Hepatocyte (in vitro differentiated cells): ENCODE measurements around the gene GALNT13. TPM values are rescaled to one million over a fixed set of nuclear protein-coding genes. Genes with fewer than 3 reads are reported as not detected.

Experiments
- DNase-seq: peaks from one replicate; pipeline ENCODE4 v3.0.0-alpha.2; 2016; ENCODE audit warnings: low spot score
- H2AFZ ChIP-seq: fragments of 200-600 bp; sonication (generic); 2 replicates; pipeline ENCODE4 v1.6.0; 2016; ENCODE audit warnings: antibody characterized with exemption, mild to moderate bottlenecking
- H3K27ac ChIP-seq: fragments of 200-600 bp; sonication (generic); 2 replicates; pipeline ENCODE4 v1.5.1; 2016; ENCODE audit warnings: mild to moderate bottlenecking
- H3K27me3 ChIP-seq: fragments of 200-600 bp; sonication (generic); 2 replicates; pipeline ENCODE4 v1.6.1; 2016
- H3K36me3 ChIP-seq: fragments of 200-600 bp; sonication (generic); replicated peaks from 2 replicates; pipeline ENCODE4 v1.5.1; 2016; ENCODE audit warnings: low read depth; ENCODE audit not compliant: insufficient read depth
- H3K4me1 ChIP-seq: fragments of 200-600 bp; sonication (generic); 2 replicates; pipeline ENCODE4 v1.5.1; 2016; ENCODE audit warnings: mild to moderate bottlenecking, moderate library complexity; ENCODE audit not compliant: insufficient read depth
- H3K4me2 ChIP-seq: fragments of 200-600 bp; sonication (generic); 2 replicates; pipeline ENCODE4 v1.6.0; 2016
- H3K4me3 ChIP-seq: fragments of 200-600 bp; sonication (generic); 2 replicates; pipeline ENCODE4 v1.5.1; 2016; ENCODE audit warnings: mild to moderate bottlenecking
- H3K79me2 ChIP-seq: fragments of 200-600 bp; sonication (generic); 2 replicates; pipeline ENCODE4 v1.6.0; 2017; ENCODE audit warnings: mild to moderate bottlenecking
- H3K9me2 ChIP-seq: fragments of 200-600 bp; sonication (generic); replicated peaks from 2 replicates; pipeline ENCODE4 v1.6.0; 2017; ENCODE audit warnings: mild to moderate bottlenecking; ENCODE audit not compliant: insufficient read depth
- H3K9me3 ChIP-seq: fragments of 200-600 bp; sonication (generic); 2 replicates; pipeline ENCODE4 v1.5.1; 2016; ENCODE audit warnings: low read depth, mild to moderate bottlenecking
- H4K20me1 ChIP-seq: fragments of 200-600 bp; sonication (generic); 2 replicates; pipeline ENCODE4 v1.6.0; 2016; ENCODE audit warnings: mild to moderate bottlenecking; ENCODE audit not compliant: insufficient read depth, poor library complexity, severe bottlenecking
- EZH2 ChIP-seq: fragments of 200-600 bp; sonication (generic); IDR thresholded peaks from 2 replicates; pipeline ENCODE4 v1.6.1; 2016; ENCODE audit warnings: antibody characterized with exemption, mild to moderate bottlenecking, borderline replicate concordance
- EZH2phosphoT487 ChIP-seq: fragments of 200-600 bp; sonication (generic); IDR thresholded peaks from one replicate; pipeline ENCODE4 v1.6.1; 2018; ENCODE audit warnings: antibody characterized with exemption, mild to moderate bottlenecking, low read depth, moderate library complexity; ENCODE audit not compliant: unreplicated experiment, severe bottlenecking
- WGBS: methylation state at CpG from one replicate; pipeline ENCODE4 v1.1.6; 2016; ENCODE audit warnings: low lambda C conversion rate; ENCODE audit errors: missing lambda C conversion rate; 5-methylcytosine and 5-hydroxymethylcytosine counted together
- polyA plus RNA-seq: library from polyadenylated mRNA; unstranded; fragments of >200 nt; fragmentation: Nextera tagmentation; extraction: Ambion mirVana; gene quantifications from 2 replicates; pipeline ENCODE4 v1.2.1, GENCODE V29; 2016
- total RNA-seq: library from RNA; depleted of rRNA; stranded (reverse); fragments of >200 nt; gene quantifications from 2 replicates; pipeline ENCODE4 v1.2.3, GENCODE V29; 2014
- TF ChIP-seq, protein P1 (sequence below): fragments of 200-600 bp; sonication (generic); IDR thresholded peaks from 2 replicates; pipeline ENCODE4 v1.5.1; 2016; ENCODE audit warnings: antibody characterized with exemption, mild to moderate bottlenecking; ENCODE audit not compliant: poor library complexity

GALNT13 gene
- total and polyA plus RNA-seq, 2 experiments from 2014 or later, result 25.6 to 53.5 TPM

GRCh38 chr2:154447727-154448418, 576.2 kb downstream of the GALNT13 start:
- Histone ChIP-seq H4K20me1 (no peaks in the 10 kb centered on the region), H3K79me2 (no peaks in the 10 kb centered on the region), H2AFZ (no peak overlapping the region), H3K4me1 (peaks cover 25% of the 10 kb centered on the region), H3K9me2 (no peaks in the 10 kb centered on the region), H3K9me3 (no peaks in the 10 kb centered on the region), H3K36me3 (no peaks in the 10 kb centered on the region), H3K27me3 (no peaks in the 10 kb centered on the region), H3K4me2 (peak overlapping the region; percentile 42), H3K27ac (peak overlapping the region; percentile 22), H3K4me3 (no peak overlapping the region)
- DNase-seq, result peak; percentile 23
- TF ChIP-seq EZH2, result no peak
- TF ChIP-seq, protein P1, sequence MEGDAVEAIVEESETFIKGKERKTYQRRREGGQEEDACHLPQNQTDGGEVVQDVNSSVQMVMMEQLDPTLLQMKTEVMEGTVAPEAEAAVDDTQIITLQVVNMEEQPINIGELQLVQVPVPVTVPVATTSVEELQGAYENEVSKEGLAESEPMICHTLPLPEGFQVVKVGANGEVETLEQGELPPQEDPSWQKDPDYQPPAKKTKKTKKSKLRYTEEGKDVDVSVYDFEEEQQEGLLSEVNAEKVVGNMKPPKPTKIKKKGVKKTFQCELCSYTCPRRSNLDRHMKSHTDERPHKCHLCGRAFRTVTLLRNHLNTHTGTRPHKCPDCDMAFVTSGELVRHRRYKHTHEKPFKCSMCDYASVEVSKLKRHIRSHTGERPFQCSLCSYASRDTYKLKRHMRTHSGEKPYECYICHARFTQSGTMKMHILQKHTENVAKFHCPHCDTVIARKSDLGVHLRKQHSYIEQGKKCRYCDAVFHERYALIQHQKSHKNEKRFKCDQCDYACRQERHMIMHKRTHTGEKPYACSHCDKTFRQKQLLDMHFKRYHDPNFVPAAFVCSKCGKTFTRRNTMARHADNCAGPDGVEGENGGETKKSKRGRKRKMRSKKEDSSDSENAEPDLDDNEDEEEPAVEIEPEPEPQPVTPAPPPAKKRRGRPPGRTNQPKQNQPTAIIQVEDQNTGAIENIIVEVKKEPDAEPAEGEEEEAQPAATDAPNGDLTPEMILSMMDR, result no peak
- no peak for TF ChIP-seq EZH2phosphoT487
- WGBS, result 40% methylated on average over 2 of the region's 2 CpGs

DNA sequence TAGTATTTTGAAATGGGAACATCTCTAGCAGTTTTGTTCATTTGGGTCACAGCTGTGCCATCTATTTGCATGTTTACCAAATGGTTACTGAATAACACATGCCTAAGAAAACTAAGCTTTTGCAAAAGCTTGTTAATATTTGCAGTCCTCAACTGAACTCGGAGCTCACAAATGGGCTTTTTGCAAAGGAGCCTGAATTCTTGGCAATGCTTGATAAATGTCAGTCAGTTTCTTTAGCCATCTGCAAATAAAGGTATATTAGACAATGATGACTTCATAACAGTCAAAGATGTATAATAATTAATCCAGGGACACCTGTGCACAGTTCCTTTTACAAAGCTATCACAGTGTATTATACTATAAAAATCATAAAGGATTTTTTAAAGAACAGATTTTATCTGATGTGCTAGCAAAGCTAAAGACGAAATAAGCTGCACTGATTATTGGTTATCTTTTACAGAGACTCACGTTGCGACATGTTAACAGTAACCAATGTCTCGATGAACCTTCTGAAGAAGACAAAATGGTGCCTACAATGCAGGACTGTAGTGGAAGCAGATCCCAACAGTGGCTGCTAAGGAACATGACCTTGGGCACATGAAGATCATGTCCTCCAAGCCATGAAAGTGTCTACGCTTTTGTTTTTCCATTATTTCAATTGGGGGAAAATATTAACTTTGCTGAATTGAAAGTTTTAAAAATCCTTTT, 578.4 kb downstream of the GALNT13 start:
- H3K9me3 ChIP-seq, result no peaks in the 10 kb centered on the region
- DNase-seq, result peak; percentile 4
- no peak overlapping the region for H3K27ac ChIP-seq
- H3K27me3 ChIP-seq, result no peaks in the 10 kb centered on the region
- no peak overlapping the region for H2AFZ ChIP-seq
- no peaks in the 10 kb centered on the region for H3K36me3 ChIP-seq
- no peaks in the 10 kb centered on the region for H3K79me2 ChIP-seq
- H3K9me2 ChIP-seq, result no peaks in the 10 kb centered on the region
- TF ChIP-seq EZH2phosphoT487, result no peak
- TF ChIP-seq, protein P1, result no peak
- 50% methylated on average over 6 of the region's 6 CpGs for WGBS
- H4K20me1 ChIP-seq, result no peaks in the 10 kb centered on the region
- peak overlapping the region; percentile 20 for H3K4me2 ChIP-seq
- H3K4me1 ChIP-seq, result peaks cover 25% of the 10 kb centered on the region
- no peak overlapping the region for H3K4me3 ChIP-seq

DNA sequence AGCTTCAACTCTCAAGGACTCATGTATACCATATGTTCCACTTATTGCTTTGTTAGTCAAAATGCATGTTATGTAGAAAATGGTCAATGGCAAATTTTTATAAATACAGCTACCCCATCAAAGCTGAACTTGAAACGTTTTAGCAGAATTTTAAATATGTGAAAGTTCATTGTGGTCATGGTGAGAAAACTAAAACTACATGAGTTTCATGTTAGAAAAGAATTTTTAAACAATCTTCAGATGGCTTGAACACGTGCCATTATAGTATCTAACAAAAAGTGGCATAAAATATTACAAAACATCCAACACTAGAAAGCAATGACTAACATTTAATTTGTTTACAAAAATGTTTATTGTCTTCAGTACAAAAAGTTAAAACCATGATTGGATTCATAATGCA, 580.7 kb downstream of the GALNT13 start:
- no peak overlapping the region for H2AFZ ChIP-seq
- no peaks in the 10 kb centered on the region for H3K36me3 ChIP-seq
- TF ChIP-seq EZH2phosphoT487 (no peak), EZH2 (no peak)
- TF ChIP-seq, protein P1, result no peak
- H3K79me2 ChIP-seq, result no peaks in the 10 kb centered on the region
- peaks cover 24% of the 10 kb centered on the region for H3K4me1 ChIP-seq
- no peak for DNase-seq
- H3K27ac ChIP-seq, result no peak overlapping the region
- no peaks in the 10 kb centered on the region for H3K9me2 ChIP-seq
- H3K27me3 ChIP-seq, result no peaks in the 10 kb centered on the region
- no peaks in the 10 kb centered on the region for H3K9me3 ChIP-seq
- H4K20me1 ChIP-seq, result no peaks in the 10 kb centered on the region
- H3K4me3 ChIP-seq, result no peak overlapping the region
- WGBS, result 66% methylated on average over 2 of the region's 2 CpGs
- no peak overlapping the region for H3K4me2 ChIP-seq
